ENCODE results near the gene NUDT1. TPM values are rescaled to one million over a fixed set of nuclear protein-coding genes. Genes with fewer than 3 reads are reported as not detected.

NUDT1 gene
- total and polyA plus RNA-seq, 2 experiments from 2014 or later = 54.5 to 163 TPM

DNA sequence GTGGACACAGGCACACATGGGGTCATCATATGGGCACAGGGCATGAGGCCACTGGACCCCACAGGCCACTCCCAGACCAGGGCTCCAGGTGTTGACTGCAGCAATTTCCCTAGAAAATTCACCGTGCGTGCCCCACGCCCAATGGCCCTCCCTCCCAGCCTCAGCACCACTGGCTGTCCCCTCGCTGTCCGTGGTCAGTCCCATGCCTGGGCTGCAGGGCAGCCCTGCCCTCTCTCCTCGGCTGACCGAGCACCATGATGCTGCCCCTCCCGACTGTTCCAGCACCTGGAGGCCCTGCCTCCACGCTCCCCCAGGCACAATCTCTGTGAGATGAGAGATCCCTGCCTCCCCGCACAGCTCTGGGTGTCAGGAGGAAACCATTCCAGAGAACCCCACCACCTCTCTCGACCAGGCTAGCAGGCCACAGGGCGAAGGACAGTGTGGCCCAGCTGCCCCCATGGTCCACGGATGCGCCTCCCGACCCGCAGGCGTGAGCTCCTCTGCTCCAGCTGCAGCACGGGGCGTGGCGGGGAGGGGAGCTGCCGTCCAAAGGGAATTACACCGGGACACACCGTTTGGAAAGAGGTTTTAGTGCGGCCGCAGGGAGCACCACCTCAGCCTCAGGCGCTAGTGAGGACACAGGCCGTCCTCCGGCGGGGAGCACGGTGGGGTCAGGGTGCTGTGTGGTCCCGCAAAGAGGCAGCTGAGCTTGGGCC, 12.6 kb downstream of the NUDT1 start (continued):
- TF ChIP-seq, protein P1, sequence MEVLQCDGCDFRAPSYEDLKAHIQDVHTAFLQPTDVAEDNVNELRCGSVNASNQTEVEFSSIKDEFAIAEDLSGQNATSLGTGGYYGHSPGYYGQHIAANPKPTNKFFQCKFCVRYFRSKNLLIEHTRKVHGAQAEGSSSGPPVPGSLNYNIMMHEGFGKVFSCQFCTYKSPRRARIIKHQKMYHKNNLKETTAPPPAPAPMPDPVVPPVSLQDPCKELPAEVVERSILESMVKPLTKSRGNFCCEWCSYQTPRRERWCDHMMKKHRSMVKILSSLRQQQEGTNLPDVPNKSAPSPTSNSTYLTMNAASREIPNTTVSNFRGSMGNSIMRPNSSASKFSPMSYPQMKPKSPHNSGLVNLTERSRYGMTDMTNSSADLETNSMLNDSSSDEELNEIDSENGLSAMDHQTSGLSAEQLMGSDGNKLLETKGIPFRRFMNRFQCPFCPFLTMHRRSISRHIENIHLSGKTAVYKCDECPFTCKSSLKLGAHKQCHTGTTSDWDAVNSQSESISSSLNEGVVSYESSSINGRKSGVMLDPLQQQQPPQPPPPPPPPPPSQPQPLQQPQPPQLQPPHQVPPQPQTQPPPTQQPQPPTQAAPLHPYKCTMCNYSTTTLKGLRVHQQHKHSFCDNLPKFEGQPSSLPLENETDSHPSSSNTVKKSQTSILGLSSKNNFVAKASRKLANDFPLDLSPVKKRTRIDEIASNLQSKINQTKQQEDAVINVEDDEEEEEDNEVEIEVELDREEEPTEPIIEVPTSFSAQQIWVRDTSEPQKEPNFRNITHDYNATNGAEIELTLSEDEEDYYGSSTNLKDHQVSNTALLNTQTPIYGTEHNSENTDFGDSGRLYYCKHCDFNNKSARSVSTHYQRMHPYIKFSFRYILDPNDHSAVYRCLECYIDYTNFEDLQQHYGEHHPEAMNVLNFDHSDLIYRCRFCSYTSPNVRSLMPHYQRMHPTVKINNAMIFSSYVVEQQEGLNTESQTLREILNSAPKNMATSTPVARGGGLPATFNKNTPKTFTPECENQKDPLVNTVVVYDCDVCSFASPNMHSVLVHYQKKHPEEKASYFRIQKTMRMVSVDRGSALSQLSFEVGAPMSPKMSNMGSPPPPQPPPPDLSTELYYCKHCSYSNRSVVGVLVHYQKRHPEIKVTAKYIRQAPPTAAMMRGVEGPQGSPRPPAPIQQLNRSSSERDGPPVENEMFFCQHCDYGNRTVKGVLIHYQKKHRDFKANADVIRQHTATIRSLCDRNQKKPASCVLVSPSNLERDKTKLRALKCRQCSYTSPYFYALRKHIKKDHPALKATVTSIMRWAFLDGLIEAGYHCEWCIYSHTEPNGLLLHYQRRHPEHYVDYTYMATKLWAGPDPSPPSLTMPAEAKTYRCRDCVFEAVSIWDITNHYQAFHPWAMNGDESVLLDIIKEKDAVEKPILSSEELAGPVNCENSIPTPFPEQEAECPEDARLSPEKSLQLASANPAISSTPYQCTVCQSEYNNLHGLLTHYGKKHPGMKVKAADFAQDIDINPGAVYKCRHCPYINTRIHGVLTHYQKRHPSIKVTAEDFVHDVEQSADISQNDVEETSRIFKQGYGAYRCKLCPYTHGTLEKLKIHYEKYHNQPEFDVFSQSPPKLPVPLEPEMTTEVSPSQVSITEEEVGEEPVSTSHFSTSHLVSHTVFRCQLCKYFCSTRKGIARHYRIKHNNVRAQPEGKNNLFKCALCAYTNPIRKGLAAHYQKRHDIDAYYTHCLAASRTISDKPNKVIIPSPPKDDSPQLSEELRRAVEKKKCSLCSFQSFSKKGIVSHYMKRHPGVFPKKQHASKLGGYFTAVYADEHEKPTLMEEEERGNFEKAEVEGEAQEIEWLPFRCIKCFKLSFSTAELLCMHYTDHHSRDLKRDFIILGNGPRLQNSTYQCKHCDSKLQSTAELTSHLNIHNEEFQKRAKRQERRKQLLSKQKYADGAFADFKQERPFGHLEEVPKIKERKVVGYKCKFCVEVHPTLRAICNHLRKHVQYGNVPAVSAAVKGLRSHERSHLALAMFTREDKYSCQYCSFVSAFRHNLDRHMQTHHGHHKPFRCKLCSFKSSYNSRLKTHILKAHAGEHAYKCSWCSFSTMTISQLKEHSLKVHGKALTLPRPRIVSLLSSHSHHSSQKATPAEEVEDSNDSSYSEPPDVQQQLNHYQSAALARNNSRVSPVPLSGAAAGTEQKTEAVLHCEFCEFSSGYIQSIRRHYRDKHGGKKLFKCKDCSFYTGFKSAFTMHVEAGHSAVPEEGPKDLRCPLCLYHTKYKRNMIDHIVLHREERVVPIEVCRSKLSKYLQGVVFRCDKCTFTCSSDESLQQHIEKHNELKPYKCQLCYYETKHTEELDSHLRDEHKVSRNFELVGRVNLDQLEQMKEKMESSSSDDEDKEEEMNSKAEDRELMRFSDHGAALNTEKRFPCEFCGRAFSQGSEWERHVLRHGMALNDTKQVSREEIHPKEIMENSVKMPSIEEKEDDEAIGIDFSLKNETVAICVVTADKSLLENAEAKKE (CRISPR knock-in tag; IDR thresholded peaks at IDR 0.05) = no peak
- no peak for TF ChIP-seq ZNF114 (CRISPR knock-in tag; IDR thresholded peaks at IDR 0.05)
- TF ChIP-seq ZNF331 (CRISPR knock-in tag; IDR thresholded peaks at IDR 0.05; ENCODE audit: low read depth) = no peak

DNA sequence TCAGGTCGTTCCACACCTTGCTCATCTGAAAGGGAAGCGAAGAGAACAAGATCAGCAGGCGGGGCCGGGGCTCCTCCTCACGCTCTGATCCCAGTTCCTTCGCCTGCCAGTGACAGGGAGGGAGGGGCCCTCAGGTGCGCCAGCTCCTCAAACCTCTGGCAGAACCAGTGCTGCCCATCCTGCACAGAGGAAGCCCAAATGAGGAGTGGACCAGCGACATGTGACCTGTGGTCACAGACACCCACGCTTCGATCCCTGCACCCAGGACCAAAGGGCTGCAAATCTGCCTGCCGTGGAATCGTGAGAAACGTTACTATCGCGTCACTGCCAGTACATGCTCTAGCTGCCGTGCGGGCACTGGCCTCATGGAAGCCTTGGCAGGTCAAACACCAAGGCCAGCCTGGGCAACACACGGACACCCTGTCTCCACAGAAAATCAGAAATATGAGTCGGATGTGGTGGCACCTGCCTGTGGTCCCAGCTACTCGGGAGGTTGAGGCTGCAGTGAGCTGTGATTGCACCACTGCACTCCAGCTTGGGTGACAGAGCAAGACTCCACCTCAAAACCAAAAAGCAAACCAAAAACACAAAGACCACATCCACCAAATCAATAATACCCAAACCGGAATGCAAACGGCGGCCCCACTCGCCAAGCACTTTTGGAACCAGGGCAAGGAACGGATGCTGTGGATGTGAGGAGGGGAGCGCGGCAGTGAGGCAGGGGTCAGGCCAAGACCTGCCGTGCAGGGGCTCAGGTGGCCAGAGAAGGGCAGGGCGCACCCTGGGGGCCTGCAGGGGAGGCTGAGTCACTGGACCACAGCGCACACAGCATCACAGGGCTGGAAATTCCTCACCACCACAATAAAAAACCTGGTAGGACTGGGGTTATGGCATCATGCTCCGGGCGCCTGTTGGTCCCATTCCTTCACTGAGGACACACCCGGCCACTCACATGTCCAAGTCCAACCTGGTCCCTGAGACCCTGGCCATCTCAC, 13.4 kb downstream of the NUDT1 start:
- Histone ChIP-seq H3K4me2 (no peak overlapping the region), H3K9me2 (ENCODE audit: insufficient read depth) (no peaks in the 10 kb centered on the region), H4K20me1 (replicated peaks; ENCODE audit: insufficient read depth) (no peaks in the 10 kb centered on the region; the same call in 1 of the 2 replicates), H3K79me2 (replicated peaks; ENCODE audit: insufficient read depth) (no peaks in the 10 kb centered on the region), H3K4me1 (ENCODE audit: insufficient read depth) (no peaks in the 10 kb centered on the region), H2AFZ (no peak overlapping the region), H3F3A (replicated peaks; ENCODE audit: low read depth) (no peaks in the 10 kb centered on the region), H3K27ac (ENCODE audit: low read depth) (no peak overlapping the region), H3K4me3 (no peak overlapping the region), H3K36me3 (ENCODE audit: insufficient read depth) (no peaks in the 10 kb centered on the region; the same call in 1 of the 2 replicates), H3K27me3 (ENCODE audit: insufficient read depth) (no peaks in the 10 kb centered on the region)
- ATAC-seq (no peak), DNase-seq (ENCODE audit: low spot score) (no peak)
- peaks cover 20% of the 10 kb centered on the region for H3K36me3 Mint-ChIP-seq (ENCODE audit: low read depth)
- no peak overlapping the region for H3K4me3 Mint-ChIP-seq
- no peaks in the 10 kb centered on the region for H3K9me3 Mint-ChIP-seq
- no peak overlapping the region for H3K27ac Mint-ChIP-seq
- peaks cover 15% of the 10 kb centered on the region for H3K27me3 Mint-ChIP-seq (ENCODE audit: insufficient read depth, low read depth, poor library complexity)
- H3K4me1 Mint-ChIP-seq = no peaks in the 10 kb centered on the region
- TF ChIP-seq EZH2phosphoT487 (IDR thresholded peaks at IDR 0.05; ENCODE audit: unreplicated experiment) = no peak
- TF ChIP-seq ZNF114 (CRISPR knock-in tag; IDR thresholded peaks at IDR 0.05) = no peak
- TF ChIP-seq, protein P2, sequence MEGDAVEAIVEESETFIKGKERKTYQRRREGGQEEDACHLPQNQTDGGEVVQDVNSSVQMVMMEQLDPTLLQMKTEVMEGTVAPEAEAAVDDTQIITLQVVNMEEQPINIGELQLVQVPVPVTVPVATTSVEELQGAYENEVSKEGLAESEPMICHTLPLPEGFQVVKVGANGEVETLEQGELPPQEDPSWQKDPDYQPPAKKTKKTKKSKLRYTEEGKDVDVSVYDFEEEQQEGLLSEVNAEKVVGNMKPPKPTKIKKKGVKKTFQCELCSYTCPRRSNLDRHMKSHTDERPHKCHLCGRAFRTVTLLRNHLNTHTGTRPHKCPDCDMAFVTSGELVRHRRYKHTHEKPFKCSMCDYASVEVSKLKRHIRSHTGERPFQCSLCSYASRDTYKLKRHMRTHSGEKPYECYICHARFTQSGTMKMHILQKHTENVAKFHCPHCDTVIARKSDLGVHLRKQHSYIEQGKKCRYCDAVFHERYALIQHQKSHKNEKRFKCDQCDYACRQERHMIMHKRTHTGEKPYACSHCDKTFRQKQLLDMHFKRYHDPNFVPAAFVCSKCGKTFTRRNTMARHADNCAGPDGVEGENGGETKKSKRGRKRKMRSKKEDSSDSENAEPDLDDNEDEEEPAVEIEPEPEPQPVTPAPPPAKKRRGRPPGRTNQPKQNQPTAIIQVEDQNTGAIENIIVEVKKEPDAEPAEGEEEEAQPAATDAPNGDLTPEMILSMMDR (conservative IDR thresholded peaks at IDR 0.05; ENCODE audit: low read depth in 2 of 2) = no peak
- no peak for TF ChIP-seq STAT1 (IDR thresholded peaks at IDR 0.05; ENCODE audit: unreplicated experiment)
- TF ChIP-seq, protein P3, sequence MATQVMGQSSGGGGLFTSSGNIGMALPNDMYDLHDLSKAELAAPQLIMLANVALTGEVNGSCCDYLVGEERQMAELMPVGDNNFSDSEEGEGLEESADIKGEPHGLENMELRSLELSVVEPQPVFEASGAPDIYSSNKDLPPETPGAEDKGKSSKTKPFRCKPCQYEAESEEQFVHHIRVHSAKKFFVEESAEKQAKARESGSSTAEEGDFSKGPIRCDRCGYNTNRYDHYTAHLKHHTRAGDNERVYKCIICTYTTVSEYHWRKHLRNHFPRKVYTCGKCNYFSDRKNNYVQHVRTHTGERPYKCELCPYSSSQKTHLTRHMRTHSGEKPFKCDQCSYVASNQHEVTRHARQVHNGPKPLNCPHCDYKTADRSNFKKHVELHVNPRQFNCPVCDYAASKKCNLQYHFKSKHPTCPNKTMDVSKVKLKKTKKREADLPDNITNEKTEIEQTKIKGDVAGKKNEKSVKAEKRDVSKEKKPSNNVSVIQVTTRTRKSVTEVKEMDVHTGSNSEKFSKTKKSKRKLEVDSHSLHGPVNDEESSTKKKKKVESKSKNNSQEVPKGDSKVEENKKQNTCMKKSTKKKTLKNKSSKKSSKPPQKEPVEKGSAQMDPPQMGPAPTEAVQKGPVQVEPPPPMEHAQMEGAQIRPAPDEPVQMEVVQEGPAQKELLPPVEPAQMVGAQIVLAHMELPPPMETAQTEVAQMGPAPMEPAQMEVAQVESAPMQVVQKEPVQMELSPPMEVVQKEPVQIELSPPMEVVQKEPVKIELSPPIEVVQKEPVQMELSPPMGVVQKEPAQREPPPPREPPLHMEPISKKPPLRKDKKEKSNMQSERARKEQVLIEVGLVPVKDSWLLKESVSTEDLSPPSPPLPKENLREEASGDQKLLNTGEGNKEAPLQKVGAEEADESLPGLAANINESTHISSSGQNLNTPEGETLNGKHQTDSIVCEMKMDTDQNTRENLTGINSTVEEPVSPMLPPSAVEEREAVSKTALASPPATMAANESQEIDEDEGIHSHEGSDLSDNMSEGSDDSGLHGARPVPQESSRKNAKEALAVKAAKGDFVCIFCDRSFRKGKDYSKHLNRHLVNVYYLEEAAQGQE (IDR thresholded peaks at IDR 0.05; ENCODE audit: unreplicated experiment) = no peak
- no peak for TF ChIP-seq CREB1 (CRISPR knock-in tag; IDR thresholded peaks at IDR 0.05; ENCODE audit: low read depth)
- no peak for TF ChIP-seq NANOG (IDR thresholded peaks at IDR 0.05; ENCODE audit: borderline replicate concordance)
- no peak for TF ChIP-seq EZH2 (IDR thresholded peaks at IDR 0.05; ENCODE audit: low read depth, unreplicated experiment)

Measured in GM23338 (cell line).